Adrenal gland (tissue), 19 donors: Measurements from ENCODE around the gene CLEC4G. TPM values are rescaled to one million over a fixed set of nuclear protein-coding genes. Genes with fewer than 3 reads are reported as not detected.

Experiments used
- DNase-seq, 7 donors: peaks; one replicate each; pipeline ENCODE4 v3.0.0-alpha.2; 2019 to 2020
- H3K27ac ChIP-seq, 5 donors: fragments of 200-600 bp; sonication (generic) in 4 of 5; 1 replicate in 3 of 5; 2 replicates in 2 of 5; pipeline versions ENCODE4 v1.5.1 to v1.8.0; 2016 to 2020; ENCODE audit warnings: mild to moderate bottlenecking in 1 of 5
- H3K27me3 ChIP-seq: fragments of 200-600 bp; 2 replicates; pipeline ENCODE4 v1.8.0; 2021
- H3K36me3 ChIP-seq, 2 donors: fragments of 200-600 bp; replicated peaks in 1 of 2; 1 replicate in 1 of 2; 2 replicates in 1 of 2; pipeline versions ENCODE4 v1.5.1 to v1.8.0; 2018 to 2022
- H3K4me1 ChIP-seq, 2 donors: fragments of 200-600 bp; replicated peaks in 1 of 2; 1 replicate in 1 of 2; 2 replicates in 1 of 2; pipeline versions ENCODE4 v1.5.1 to v1.8.0; 2018 to 2021
- H3K4me3 ChIP-seq, 4 donors: fragments of 200-600 bp; sonication (generic) in 3 of 4; one replicate each; pipeline ENCODE4 v1.5.1; 2016 to 2018
- H3K9me3 ChIP-seq, 3 donors: fragments of 200-600 bp; sonication (generic) in 1 of 3; replicated peaks in 1 of 3; 1 replicate in 2 of 3; 2 replicates in 1 of 3; pipeline versions ENCODE4 v1.5.1 to v1.8.0; 2016 to 2021
- CTCF ChIP-seq, 6 experiments: fragments of 450-650 bp in 4 of 6; fragments of 200-600 bp in 2 of 6; sonication (generic) in 1 of 6; IDR thresholded peaks; 1 replicate in 5 of 6; 2 replicates in 1 of 6; pipeline versions ENCODE4 v1.5.1 to v1.8.0; 2016 to 2021; ENCODE audit warnings: antibody characterized with exemption in 6 of 6, mild to moderate bottlenecking in 2 of 6, moderate library complexity in 1 of 6
- POLR2A ChIP-seq, 2 donors: fragments of 450-650 bp; IDR thresholded peaks; one replicate each; pipeline ENCODE4 v1.6.1; 2017; ENCODE audit warnings: antibody characterized with exemption in 2 of 2, mild to moderate bottlenecking in 2 of 2, moderate library complexity in 1 of 2
- WGBS, 4 donors: extraction: QIAGEN DNeasy Blood & Tissue Kit in 2 of 4; methylation state at CpG; one replicate each; pipeline versions ENCODE4 v1.1.5 to v1.1.7; 2013 to 2017; 5-methylcytosine and 5-hydroxymethylcytosine counted together
- intact Hi-C, 2 donors: fragments of 100-400 bp; cut with DNase I; formaldehyde crosslinking; loops; one replicate each; pipeline versions ENCODE4 v1.14.1 to v1.15.0; 2022 to 2023
- long read RNA-seq, 10 donors: library from polyadenylated mRNA in 3 of 10; unstranded in 2 of 10; stranded (forward) in 1 of 10; transcript quantifications; one replicate each; pipeline ENCODE4 v2.0.0 and lab custom pipeline, GENCODE V29; 2021 to 2026
- polyA plus RNA-seq, 3 donors: library from polyadenylated mRNA; stranded (reverse); fragments of 200-250 nt in 2 of 3; fragments of 350-450 nt in 1 of 3; fragmentation: Illumina TruSeq in 1 of 3; extraction: RNeasy Lipid Tissue Mini Kit (QIAGEN cat#74804) in 1 of 3; gene quantifications; one replicate each; pipeline ENCODE4 v1.2.3, GENCODE V29; 2013 to 2014
- total RNA-seq, 9 donors: library from RNA; depleted of rRNA in 4 of 9; stranded (reverse); fragments of >200 nt in 4 of 9; fragments of 120-200 nt in 1 of 9; fragmentation: NEBNext Ultra II Directional in 1 of 9; extraction: Animal tissue kit (Norgen Biotek cat#: 25700) in 1 of 9; gene quantifications; one replicate each; pipeline versions ENCODE4 v1.1.0 to v1.2.4, GENCODE V29; 2013 to 2023
- donor health status: healthy with polysubstance abuse.
- donor health status: Bipolar disorder and iron deficiency.
- donor health status: DM: yes; HTN: yes; CAD: no.
- donor health status: DM: no; HTN: no; CAD: no.
- donor health status: DM: no; HTN: no; CAD: no.
- donor health status: DM: yes; HTN: yes; CAD: no.

Gene CLEC4G, protein sequence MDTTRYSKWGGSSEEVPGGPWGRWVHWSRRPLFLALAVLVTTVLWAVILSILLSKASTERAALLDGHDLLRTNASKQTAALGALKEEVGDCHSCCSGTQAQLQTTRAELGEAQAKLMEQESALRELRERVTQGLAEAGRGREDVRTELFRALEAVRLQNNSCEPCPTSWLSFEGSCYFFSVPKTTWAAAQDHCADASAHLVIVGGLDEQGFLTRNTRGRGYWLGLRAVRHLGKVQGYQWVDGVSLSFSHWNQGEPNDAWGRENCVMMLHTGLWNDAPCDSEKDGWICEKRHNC
- total RNA-seq (1 to 10 TPM in 1 of 9 donors, under 1 TPM in 4, not detected in 4; 0.54 to 1.5 (median 0.83) TPM), polyA plus RNA-seq (1 to 10 TPM in 2 of 3 donors, under 1 TPM in 1; 0.26 to 2.2 (median 1.8) TPM)
- long read RNA-seq, donor 1: 0 reads
- long read RNA-seq, donor 2, partial matches to known transcripts: 5 of 5 reads
- long read RNA-seq, donor 2, other reads (novel, unspliced or antisense): 0 of 5 reads
- long read RNA-seq, donor 3: 0 reads
- long read RNA-seq, donor 4, partial matches to known transcripts: 1 of 1 reads
- long read RNA-seq, donor 4, other reads (novel, unspliced or antisense): 0 of 1 reads
- long read RNA-seq, donor 5: 0 reads
- long read RNA-seq, donor 6: 0 reads
- long read RNA-seq, donor 7: 0 reads
- long read RNA-seq, donor 8: 0 reads
- long read RNA-seq, donor 9: 0 reads
- long read RNA-seq, donor 10: 0 reads

DNA sequence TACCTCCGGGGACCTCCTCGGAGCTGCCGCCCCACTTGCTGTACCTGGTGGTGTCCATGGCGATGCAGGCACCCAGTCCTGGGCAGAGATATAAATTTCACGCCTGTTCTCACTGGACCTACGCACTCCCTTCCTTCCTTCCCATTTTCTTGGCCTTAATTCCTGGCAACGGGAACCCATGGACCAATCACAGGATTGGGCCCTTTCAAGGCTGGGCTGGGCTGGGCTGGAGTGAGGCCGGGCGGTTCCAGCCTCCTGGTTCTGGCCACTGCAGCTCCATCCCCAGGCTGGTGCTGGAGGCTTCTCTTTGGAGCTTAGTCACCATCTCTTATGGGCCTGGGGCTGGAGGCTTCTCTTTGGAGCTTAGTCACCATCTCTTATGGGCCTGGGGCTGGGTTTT is at the start of gene CLEC4G:
Gene CLEC4G, minus strand, starts transcription at position 66 of the 400 bp plus-strand sequence. Its CDS starts 8 bp downstream, at position 58.
- Histone ChIP-seq H3K9me3 (no peaks in the 10 kb centered on the region), H3K36me3 (no peaks in the 10 kb centered on the region), H3K4me1 (peaks cover 0 to 5% of the 10 kb centered on the region in 2 donors), H3K27ac (no peak within 1 kb of the TSS), H3K4me3 (no peak within 1 kb of the TSS), H3K27me3 (peaks cover 36% of the 10 kb centered on the region)
- intact Hi-C loops: no loop called here
- no peak for TF ChIP-seq CTCF (IDR thresholded peaks at IDR 0.05)
- TF ChIP-seq POLR2A (IDR thresholded peaks at IDR 0.05): no peak
- WGBS, 4 donors: 65 to 80% (median 67%) methylated on average over 9 of the region's 9 CpGs
- no peak for DNase-seq

DNA sequence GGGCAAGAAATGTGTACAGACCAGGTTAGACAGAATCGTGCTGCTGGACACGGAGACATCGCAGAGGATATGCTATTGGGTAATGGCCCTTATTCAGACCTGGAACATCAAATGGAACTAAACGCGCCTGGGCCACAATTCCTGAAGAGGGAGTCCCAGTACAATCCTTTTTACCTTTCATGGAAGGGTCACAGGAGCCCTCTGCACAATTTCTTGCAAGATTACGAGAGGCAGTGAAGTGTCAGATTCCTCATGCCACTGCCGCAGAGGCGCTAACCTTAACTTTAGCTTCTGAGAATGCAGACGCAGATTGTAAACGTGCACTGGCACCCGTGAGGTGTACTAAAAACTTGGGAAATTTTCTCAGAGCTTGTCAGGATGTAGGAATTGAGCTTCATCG is 49.2 kb upstream of the CLEC4G start:
- Histone ChIP-seq H3K4me3 (no peak overlapping the region), H3K4me1 (no peaks in the 10 kb centered on the region), H3K27me3 (no peaks in the 10 kb centered on the region), H3K36me3 (no peaks in the 10 kb centered on the region), H3K9me3 (no peaks in the 10 kb centered on the region), H3K27ac (no peak overlapping the region)
- TF ChIP-seq CTCF (IDR thresholded peaks at IDR 0.05): no peak
- no peak for TF ChIP-seq POLR2A (IDR thresholded peaks at IDR 0.05)
- 66 to 76% (median 72%) methylated on average over 12 of the region's 12 CpGs for WGBS, 4 donors
- DNase-seq: no peak
- intact Hi-C loops: no loop called here

DNA sequence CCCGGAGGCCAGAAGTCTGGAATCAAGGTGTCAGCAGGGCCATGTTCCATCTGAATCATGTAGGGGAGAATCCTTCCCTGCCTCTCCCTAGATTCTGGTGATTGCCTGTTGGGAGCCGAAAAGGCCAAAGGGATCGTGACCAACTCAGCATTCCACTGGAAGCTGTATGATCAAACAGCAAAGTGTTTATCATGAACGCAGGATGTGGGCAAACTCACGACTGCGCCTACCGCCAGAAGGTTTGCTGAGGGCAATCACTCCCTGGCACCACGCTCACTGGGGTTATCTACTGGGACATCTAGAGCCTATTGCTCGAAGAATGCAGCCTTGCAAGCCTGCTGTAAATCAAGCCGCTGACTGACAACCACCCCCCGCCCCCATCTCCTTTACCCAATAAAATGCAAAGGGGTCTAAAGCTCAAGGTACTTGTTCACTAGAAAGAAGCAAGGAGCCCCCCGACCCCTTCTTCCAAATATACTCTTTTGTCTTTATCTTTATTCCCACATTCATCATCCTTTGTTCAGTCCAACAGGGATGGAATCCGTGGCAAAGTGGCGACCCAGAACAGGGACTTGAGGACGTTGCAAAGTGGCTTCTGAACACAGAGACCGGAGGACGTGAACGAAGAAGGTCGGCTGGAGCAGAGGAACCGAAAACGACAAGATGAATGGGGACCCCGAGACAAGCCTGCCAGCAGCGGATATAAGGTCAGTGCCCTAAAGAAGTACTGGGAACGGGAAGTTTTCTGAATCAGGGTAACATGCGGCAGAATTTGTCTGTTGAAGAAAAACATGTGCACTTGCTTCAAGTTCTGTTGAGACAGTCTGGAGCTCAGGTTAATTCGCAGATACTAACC is 47.9 kb upstream of the CLEC4G start:
- Histone ChIP-seq H3K9me3 (no peaks in the 10 kb centered on the region), H3K27me3 (no peaks in the 10 kb centered on the region), H3K4me3 (no peak overlapping the region), H3K27ac (no peak overlapping the region), H3K4me1 (no peaks in the 10 kb centered on the region), H3K36me3 (no peaks in the 10 kb centered on the region)
- intact Hi-C loops: no loop called here
- TF ChIP-seq CTCF (IDR thresholded peaks at IDR 0.05) (no peak), POLR2A (IDR thresholded peaks at IDR 0.05) (no peak)
- WGBS, 4 donors: 78 to 84% (median 83%) methylated on average over 26 of the region's 26 CpGs
- DNase-seq: no peak

DNA sequence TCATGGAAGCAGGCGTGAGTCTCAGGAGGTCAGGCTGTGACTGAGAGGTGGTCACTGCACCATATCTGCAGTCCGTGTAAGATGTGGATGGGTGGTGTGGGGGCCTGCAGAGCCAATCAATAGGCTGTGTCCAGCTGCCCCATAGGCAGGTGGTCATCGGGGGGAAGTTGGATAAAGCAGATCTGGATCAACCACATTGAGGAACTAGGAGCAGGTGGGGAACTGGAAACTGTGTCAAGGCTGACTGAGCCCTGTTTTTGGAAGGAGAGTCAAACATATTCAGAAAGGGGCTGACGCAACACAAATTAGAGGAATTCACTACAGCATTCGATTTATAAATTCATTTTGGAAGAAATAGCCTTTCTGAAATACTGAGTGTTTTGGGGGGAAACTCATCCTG is 46.2 kb upstream of the CLEC4G start:
- Histone ChIP-seq H3K36me3 (no peaks in the 10 kb centered on the region), H3K4me3 (no peak overlapping the region), H3K9me3 (no peaks in the 10 kb centered on the region), H3K27ac (no peak overlapping the region), H3K4me1 (no peaks in the 10 kb centered on the region), H3K27me3 (no peaks in the 10 kb centered on the region)
- TF ChIP-seq CTCF (IDR thresholded peaks at IDR 0.05): no peak
- TF ChIP-seq POLR2A (IDR thresholded peaks at IDR 0.05): no peak
- DNase-seq: peak in 2 of 7 donors; percentile 18 to 52
- 59 to 78% (median 64%) methylated on average over 5 of the region's 5 CpGs for WGBS, 4 donors
- intact Hi-C loops: no loop called here
